Activated CD4-positive, alpha-beta T cell treated with anti-CD3 and anti-CD28 coated beads, Interleukin-10, Interleukin-2, amounts not matched to agents 100 ng/mL and 50 ng/mL, durations not matched to agents 16 hours and 8 hours (primary cell): ENCODE measurements around the gene FBRSL1.

Experiments used
- DNase-seq: peaks from one replicate; pipeline ENCODE4 v3.0.0-alpha.2; 2020

Gene FBRSL1

DNA sequence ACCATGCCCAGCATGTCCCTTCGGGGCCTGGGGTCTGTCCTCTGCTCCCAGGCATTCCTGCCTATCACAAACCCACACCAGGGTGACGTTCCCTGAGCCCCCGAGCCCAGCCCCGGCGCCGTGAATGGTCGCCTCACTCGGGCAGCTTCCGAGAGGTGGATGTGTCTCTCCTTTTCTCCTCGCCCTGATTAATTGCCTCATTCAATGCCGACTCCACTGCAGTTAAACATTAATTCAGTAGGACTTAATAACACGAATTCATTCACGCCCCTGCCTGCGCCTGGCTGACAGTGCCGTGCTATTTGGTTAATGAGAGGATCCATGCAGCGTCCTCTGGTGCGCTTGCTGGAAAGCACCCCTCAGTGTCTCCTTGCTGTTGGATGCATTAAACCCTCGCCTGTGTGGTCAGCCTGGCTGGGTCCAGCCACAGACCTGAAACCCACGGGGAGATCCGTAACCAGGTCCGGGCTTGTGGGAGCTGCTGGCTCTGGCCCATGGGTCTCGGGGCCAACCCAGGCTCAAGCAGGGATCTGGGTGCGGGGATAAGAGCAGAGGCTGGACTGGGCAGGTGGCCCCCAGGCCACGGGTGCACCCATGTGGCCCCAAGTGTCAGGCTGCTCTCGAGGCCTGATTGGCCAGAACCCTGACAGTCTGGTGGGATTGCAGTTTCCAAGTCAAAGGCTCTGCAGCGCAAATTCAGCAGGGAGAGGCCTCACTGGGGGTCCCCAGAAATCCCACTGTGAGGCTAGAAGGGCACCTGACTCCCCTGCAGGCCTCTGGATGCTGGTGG, 55.4 kb downstream of the FBRSL1 start:
- DNase-seq: no peak

DNA sequence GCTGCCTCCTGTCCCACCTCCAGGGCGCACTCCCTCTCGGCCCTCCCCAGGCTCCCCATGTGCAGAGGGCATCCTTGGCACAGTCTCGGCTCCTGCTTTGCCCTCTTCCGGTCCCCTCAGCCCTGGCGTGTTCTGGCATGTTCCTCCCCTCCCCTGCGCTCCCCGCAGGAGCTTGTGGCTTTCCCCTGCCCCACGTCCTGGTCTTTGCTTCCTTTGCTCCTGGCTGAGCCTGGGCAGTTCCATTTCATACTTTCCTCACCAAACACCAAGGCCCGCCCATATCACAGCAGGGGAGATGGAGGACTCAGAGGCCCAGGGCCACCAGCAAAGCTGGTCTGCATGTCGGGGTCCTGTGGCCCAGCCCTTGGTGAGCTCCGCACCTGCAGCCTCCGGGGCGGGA, 56.0 kb downstream of the FBRSL1 start:
- no peak for DNase-seq

DNA sequence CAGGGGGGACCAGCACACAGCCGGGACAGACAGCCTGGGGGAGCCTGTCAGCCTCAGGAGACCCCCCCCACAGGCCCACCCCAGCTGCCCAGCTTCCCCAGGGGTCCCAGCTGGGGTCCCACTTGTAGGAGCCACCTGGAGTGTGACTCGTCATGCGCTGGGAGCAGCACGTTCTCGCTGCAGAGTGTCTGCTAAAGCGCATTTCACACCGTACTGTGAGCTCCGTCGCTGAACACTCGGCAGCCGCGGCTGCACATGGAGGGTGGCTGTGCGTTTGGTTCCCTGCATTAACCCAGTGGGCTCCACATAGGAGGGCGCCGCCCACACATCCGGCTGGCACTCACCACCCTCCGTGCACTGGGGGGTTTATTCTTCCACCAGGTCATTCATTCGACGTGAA, 56.7 kb downstream of the FBRSL1 start:
- DNase-seq: no peak

DNA sequence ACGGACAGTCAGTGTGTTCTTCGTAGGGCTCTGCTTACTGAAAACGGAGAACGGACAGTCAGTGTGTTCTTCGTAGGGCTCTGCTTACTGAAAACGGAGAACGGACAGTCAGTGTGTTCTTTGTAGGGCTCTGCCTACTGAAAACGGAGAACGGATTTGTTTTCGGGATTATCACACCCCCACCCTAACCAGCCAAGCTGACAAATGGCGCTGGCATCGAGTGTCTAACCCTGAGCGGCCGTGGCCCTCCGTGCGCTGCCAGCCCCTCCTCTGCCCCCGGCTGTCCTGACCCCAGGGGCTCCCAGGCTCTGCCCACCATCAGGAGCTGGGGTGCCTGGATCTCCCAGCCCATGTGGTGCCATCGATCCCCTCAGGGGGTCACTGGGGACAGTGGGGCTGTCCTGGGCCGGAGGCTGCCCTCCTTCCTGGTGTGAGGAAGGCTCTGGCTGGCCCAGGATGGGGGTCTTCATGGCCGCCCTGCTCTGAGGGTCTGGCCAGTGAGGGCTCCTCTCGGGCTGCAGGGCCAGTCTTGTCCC, 57.3 kb downstream of the FBRSL1 start:
- no peak for DNase-seq

DNA sequence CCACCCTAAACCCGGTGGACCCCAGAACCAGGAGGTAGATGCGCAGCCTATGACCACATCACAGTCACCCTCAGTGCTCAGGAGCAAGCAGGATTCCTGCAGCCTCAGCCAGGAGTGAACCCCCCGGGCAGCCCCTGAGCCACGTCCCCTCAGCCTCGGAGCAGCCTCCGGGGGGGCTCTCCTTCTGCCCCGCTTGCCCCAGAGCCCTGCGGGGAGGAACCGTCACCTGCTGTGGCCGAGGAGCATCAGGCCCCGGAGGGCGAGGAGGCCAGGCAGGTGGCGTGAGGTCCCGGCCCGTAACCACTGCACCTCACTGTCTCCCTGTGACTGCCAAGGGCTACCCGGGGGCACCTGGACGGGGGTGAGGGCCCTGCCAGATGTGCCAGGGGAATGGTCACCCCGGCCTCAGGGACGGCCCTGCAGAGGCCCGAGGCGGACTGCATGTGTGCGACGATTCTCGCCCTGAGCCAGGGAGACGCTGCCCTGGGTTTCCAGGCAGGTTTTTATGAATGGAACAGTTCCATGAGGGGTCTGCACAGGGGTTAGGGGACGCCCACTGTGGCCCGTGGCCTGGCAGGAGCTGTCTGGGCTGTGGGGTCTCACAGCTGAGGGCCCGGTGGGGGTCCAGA, 58.6 kb downstream of the FBRSL1 start:
- DNase-seq: no peak

DNA sequence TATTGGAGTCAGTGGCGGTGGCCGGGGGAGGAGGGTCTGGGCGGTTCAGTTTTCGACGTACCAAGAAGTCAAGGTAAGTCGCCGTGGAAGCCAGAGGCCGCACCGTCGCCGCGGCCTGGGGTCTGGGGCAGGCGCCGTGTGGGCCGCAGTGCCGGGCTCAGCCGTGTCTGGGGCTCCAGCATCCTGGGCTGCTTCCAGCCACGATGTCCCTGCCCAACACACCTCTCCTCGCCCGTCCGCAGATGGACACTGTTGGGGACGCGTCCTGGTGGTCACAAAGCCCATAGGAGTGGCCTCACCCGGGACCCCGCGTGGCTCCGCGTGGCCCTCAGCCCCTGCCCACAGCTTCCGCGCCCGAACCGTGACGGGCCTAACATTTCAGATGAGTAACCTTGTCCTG, 59.1 kb downstream of the FBRSL1 start:
- no peak for DNase-seq

DNA sequence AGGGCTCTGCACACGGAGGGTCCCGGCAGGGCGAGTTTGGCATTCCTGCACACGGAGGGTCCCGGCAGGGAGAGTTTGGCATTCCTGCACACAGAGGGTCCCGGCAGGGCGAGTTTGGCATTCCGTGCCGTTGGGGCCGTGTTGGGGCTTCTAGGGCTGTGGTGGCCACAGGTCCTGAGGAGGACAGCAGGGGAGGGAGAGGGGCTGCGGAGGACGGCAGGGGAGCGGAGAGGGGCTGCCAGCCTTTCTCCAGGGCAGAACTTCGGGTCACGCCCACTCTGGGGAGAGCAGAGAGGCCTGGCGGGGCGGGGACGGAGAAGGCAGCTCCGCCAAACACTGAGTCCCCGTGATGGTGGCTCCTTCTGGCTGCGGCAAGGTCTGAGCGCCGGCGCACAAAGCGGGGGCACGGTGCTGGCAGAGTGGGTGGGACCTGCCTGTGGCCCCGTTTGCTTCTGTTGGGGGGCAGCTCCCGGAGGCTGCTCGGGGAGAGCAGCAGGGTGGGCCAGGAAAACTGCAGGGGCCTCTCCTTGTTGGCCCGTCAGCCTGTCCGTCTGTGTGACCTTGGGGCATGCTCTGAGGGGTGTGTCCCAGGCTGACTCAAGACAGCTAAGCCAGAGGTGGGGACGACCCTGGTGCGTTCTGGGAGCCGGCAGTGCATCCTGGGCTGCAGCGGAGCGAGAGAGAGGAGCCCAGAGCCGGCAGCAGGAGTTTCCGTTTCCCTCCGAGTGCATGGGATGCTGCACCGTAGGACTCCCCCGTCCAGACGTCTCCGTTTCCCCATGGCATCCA, 60.3 kb downstream of the FBRSL1 start:
- DNase-seq: no peak

DNA sequence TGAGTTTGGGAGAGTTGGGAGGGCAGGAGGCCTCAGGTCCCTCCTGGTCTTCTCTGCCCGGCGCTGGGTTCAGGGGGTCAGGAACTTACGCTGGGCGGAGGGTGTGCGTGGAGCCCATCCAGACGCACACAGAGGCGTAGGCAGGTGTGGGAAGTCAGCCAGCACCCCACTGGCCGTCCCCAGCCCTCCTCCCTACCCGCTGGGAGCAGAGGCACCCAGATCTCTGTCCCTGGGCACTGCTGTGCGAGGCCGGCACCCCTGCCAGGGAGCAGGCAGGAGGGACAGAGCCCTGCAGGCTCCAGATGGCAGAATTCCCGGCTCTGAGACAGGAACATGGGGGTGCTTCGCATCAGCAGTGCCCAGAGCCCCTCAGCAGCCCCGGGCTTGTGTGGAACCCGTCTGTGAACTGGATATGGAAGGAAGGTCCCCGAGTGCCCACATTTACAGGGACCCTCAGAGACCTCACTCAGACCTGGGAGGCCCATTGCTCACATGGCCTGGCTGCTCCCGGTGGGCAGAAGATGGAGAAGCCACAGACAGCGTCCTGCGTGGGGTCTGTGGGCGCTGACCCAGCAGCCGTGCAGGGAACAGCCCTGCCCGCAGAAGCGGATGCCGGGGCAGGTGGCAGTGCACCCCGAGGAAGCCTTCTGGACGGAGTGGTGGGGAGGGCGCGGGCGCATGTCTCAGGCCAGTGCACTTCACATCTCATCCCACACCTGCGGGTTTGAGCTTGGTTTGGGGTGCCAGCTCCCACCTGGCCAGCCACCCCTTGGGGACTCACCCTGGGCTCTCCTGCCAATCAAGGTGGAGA, 61.1 kb downstream of the FBRSL1 start:
- DNase-seq: no peak

DNA sequence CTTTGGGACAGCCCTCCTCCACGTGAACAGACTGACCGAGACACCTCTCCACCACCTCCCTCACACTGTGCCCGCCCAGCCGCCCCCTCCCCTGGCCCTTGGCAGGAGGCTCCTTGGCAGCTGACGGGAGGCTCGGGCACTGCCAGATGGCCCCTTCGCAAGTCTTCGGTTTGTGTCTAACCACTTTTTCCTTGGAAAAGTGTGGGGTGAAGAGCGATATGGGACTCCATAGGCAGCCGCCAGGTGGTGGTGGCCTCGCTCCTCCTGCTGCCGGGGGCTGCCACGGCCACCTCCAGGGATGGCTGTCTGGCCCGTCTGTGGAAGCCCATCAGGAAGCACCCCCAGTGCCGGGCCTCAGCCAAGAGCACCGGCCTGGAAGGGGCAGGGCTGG, 61.7 kb downstream of the FBRSL1 start:
- no peak for DNase-seq

DNA sequence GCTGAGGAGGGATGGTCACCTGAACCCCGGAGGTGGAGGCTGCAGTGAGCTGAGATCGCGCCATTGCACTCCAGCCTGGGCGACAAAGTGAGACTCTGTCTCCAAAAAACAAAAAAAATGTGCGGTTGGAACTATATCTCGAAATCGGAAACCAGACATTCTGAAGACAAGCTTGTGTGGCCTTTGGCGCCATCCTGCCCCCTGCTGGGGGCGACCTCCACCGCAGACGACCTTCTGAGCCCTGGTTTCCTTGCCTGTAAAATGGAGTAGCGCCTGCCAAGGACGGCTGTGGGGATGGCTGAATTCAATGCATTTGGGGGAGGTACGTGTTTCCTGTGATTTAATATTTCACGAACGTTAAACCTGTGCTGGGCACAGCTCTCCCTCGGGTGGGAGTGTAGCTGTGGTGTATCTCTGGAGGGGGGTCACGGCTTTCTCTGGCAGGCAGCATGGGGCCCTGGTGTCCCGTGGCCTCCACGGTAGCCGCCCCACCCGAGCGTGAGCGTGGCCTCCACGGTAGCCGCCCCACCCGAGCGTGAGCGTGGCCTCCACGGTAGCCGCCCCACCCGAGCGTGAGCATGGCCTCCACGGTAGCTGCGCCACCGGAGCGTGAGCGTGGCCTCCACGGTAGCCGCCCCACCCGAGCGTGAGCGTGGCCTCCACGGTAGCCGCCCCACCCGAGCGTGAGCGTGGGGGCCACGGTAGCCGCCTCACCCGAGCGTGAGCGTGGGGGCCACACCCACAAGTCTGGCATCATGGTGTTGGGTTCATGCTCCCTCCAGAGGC, 65.1 kb downstream of the FBRSL1 start:
- DNase-seq: peak; percentile 11

DNA sequence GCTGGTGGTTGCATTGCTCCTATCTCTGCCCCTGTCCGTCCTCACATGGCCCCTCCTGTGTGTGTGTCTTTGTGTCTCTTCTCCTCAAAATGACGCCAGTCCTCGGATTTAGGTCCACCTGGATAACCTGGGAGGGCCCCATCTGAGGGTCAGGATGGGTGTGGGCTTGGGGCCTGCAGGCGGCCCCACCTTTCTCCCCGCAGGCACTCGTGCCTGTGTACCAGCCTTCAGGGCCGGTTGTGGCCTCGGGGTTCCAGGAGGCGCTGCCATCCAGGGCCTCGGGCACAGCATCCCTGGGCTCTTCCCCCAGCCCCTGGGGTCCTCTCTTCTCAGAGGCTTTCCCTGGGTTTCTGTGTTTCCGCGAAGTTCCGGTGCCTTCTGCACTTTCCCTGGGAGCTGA, 65.7 kb downstream of the FBRSL1 start:
- DNase-seq: no peak

DNA sequence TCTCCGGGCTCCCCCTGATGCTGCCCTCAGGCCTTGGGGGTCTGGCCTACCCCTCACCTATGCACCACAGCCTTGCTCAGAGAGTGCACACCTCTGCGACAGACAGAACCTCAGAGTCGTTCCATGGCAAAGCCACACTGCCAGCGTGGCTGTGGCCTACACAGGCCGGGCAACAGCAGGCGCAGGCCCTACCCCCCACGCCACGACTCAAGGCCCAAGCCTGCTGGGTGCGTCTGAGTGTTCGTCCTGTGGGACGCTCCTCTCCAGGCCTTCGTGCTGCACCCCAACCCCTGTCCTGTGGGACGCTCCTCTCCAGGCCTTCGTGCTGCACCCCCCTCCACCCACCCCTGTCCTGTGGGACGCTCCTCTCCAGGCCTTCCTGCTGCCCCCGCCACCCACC, 66.3 kb downstream of the FBRSL1 start:
- DNase-seq: no peak

DNA sequence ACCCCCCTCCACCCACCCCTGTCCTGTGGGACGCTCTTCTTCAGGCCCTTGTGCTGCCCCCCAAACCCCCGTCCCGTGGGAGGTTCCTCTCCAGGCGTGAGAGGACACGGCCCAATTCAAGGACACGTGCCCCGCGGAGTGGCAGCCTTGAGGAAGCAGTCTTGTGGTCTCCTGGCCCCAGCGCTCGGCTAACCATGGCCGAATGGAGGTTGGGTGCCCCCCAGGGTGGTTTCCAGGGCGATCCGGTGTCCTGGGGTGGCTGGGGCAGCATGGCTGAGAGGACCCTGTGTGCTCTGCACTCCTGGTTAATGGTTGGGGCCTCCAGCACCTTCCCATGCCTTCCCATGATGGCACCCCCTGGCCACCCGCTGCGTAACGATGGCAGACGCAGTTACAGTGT, 66.8 kb downstream of the FBRSL1 start:
- DNase-seq: no peak

DNA sequence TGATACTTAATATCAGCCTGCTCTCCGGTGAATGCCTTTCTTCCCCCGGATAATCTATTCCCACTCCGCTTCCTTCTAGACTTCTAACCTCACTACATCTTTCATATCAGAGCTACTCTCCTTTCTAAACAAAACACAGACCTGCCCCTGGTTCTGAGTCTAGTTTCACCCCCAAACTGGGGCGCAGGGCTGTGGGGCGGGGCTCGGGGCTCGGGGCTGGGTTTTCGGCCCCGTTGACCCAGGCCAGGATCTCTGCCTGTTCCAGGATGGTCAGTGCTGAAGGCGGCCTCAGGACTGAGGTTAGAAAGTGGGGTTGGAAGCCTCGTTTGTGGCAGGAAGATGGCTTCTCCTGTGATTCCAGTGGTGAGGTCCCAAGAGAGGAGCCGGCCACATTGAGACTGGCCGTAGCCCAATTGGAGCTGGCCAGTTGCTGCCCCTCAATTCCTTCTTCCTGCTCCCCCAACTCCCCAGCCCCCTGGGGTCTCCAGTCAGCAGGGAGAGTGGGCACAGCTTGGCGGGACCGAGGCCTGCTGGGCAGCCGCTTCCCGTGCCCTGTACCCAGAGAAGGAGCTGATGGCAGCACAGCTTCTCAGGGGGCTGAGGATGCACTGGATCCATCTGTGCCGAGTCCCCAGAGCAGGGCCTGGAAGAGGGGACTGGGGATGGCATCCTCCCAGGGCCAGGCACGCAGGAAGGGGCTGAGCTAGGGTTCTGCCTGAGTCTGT, 67.5 kb downstream of the FBRSL1 start:
- no peak for DNase-seq

DNA sequence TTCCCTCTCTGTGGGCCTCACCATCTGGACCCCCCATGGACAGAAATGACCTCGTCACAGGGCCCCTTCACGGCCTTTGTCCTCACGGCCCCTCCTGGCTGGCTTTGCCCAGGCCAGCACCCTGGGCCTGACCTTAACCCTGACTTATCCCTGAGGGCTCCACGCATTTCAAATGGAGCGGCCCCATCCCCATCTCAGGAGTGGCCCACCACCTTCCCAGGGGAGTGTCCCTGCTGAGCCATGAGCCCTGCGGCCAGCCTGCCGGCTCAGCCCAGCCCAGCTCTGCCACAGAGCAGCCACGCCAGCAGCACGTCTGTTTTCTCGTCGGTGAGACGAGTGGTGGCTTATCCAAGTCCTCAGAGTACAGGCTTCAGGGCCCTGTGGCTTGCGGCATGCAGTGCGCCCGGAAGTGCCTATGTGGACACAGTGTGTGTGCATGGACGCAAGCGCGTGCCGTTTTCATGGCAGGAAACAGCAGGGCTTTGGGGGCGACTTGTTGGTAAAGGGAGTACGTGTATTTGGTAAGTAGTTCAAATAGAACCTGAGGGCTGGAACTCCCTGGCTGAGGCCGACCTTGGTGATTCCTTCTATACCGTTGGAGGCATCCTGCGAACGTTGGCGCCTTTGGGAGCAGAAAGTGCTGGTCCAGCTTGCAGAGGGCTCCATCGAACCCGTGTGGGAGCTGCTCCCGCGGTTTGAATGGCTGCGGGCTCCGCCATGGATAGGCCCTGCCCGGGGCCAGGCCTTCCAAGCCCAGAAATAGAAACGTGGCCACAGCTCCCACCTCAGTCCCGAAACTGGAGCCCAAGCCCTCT, 68.3 kb downstream of the FBRSL1 start:
- no peak for DNase-seq

DNA sequence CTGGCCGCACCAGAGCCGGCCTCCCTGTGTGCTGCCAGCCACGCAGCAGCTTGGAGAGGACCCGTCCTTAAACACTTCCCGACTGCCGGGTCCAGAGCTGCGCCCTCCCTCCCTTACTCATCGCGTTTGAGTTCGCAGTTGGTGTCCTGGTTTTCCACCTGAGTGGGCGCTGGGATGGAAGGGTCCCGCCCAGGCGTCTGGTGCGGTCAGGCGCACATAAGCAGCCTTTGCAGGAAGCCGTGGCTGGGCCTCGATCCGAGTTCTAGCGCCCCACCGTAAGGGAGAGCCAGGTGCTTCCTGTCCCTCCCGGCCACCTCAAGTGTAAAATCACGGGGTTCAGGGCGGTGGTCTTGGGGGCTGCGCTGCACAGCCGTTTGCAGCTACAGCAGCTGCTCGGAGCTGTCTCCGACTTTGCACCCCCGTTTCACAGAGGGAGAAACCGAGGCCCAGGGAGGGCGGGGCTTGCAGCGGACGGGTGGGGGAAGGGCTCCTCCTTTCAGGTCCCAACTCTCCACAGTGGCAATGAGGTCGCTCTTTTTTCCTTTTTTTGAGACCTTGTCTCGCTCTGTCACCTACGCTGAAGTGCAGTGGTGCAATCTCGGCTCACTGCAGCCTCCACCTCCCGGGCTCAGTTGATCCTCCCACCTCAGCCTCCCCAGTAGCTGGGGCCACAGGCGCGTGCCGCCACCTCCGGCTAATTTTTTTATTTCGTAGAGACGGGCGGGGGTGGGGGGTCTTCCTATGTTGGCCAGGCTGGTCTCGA, 69.1 kb downstream of the FBRSL1 start:
- DNase-seq: no peak

DNA sequence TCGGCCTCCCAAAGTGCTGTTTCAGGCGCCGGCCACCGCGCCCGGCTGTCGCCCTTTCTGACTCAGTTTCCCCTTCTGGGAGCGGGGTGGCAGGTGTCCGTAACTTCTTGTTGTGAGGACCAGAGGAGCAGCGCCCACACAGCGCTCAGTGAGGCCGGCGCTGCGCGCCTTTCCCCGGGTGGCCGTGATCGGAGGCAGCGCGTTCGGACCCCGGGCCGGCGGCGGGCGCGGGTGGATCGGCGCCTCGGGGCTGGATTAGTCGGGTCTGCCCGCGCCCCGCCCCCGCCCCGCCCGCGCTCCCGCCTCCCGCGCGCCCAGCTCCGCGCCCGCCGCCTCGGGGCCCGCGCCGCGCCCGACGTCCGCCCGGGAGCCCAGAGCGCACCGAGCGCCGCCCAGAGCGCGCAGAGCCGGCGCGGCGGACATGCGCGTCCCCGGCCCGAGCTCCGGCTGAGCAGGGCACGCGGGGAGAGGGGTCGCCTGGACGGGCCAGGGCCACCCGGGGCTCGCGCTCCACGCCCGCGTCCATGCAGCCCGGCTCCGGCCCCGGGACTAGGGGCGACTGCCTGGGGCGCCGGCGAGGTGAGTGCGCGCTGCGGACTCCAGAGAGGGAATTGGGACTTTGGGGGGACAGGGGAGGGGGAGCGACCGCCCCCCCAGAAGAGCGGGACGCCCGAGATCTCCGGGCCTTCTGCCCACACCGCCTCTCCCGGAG, 69.9 kb downstream of the FBRSL1 start:
- peak; percentile 66 for DNase-seq

DNA sequence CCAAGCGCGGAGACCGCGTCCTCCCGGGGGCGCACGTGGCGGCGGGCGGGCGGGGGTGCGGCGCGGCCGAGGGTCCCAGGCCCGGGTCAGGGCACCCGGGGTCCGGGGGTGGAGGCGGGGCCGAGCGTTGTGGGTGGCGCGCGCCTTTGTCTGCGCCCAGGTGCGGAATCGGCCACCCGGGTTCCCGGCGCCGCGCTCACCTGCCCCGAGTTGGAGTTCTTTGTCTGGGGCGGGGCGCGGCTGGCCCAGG, 70.3 kb downstream of the FBRSL1 start:
- DNase-seq: peak; percentile 27
